ENCODE data around the gene NOS1AP. TPM values are rescaled to one million over a fixed set of nuclear protein-coding genes. Genes with fewer than 3 reads are reported as not detected.

The NOS1AP gene
- total and polyA plus RNA-seq, 9 of the 15 experiments (the other 6 are each of a cell fraction or from before 2014, with no cell fraction given): 0.07 to 1.5 (median 0.22) TPM

DNA sequence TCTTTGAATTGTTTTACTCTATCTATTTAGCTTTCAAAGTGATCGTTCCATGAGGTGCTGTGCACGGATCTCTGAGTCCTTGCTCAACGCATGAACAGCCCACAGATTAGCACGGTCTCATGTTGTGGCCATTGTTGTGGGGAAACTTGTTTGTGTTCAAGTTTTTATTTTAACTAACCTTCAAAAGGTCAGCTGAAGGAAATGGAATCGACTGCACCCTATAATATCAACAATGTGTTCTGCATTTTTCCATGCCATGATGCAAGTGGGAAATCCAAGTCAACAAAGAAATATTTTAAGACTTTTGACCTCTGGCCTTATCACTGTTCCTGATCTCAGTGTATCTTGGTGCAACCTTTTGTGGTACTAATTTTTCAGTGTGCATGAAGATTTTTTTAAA, 336.3 kb downstream of the NOS1AP start (continued):
- TF ChIP-seq, protein P1, sequence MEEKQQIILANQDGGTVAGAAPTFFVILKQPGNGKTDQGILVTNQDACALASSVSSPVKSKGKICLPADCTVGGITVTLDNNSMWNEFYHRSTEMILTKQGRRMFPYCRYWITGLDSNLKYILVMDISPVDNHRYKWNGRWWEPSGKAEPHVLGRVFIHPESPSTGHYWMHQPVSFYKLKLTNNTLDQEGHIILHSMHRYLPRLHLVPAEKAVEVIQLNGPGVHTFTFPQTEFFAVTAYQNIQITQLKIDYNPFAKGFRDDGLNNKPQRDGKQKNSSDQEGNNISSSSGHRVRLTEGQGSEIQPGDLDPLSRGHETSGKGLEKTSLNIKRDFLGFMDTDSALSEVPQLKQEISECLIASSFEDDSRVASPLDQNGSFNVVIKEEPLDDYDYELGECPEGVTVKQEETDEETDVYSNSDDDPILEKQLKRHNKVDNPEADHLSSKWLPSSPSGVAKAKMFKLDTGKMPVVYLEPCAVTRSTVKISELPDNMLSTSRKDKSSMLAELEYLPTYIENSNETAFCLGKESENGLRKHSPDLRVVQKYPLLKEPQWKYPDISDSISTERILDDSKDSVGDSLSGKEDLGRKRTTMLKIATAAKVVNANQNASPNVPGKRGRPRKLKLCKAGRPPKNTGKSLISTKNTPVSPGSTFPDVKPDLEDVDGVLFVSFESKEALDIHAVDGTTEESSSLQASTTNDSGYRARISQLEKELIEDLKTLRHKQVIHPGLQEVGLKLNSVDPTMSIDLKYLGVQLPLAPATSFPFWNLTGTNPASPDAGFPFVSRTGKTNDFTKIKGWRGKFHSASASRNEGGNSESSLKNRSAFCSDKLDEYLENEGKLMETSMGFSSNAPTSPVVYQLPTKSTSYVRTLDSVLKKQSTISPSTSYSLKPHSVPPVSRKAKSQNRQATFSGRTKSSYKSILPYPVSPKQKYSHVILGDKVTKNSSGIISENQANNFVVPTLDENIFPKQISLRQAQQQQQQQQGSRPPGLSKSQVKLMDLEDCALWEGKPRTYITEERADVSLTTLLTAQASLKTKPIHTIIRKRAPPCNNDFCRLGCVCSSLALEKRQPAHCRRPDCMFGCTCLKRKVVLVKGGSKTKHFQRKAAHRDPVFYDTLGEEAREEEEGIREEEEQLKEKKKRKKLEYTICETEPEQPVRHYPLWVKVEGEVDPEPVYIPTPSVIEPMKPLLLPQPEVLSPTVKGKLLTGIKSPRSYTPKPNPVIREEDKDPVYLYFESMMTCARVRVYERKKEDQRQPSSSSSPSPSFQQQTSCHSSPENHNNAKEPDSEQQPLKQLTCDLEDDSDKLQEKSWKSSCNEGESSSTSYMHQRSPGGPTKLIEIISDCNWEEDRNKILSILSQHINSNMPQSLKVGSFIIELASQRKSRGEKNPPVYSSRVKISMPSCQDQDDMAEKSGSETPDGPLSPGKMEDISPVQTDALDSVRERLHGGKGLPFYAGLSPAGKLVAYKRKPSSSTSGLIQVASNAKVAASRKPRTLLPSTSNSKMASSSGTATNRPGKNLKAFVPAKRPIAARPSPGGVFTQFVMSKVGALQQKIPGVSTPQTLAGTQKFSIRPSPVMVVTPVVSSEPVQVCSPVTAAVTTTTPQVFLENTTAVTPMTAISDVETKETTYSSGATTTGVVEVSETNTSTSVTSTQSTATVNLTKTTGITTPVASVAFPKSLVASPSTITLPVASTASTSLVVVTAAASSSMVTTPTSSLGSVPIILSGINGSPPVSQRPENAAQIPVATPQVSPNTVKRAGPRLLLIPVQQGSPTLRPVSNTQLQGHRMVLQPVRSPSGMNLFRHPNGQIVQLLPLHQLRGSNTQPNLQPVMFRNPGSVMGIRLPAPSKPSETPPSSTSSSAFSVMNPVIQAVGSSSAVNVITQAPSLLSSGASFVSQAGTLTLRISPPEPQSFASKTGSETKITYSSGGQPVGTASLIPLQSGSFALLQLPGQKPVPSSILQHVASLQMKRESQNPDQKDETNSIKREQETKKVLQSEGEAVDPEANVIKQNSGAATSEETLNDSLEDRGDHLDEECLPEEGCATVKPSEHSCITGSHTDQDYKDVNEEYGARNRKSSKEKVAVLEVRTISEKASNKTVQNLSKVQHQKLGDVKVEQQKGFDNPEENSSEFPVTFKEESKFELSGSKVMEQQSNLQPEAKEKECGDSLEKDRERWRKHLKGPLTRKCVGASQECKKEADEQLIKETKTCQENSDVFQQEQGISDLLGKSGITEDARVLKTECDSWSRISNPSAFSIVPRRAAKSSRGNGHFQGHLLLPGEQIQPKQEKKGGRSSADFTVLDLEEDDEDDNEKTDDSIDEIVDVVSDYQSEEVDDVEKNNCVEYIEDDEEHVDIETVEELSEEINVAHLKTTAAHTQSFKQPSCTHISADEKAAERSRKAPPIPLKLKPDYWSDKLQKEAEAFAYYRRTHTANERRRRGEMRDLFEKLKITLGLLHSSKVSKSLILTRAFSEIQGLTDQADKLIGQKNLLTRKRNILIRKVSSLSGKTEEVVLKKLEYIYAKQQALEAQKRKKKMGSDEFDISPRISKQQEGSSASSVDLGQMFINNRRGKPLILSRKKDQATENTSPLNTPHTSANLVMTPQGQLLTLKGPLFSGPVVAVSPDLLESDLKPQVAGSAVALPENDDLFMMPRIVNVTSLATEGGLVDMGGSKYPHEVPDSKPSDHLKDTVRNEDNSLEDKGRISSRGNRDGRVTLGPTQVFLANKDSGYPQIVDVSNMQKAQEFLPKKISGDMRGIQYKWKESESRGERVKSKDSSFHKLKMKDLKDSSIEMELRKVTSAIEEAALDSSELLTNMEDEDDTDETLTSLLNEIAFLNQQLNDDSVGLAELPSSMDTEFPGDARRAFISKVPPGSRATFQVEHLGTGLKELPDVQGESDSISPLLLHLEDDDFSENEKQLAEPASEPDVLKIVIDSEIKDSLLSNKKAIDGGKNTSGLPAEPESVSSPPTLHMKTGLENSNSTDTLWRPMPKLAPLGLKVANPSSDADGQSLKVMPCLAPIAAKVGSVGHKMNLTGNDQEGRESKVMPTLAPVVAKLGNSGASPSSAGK (IDR thresholded peaks at IDR 0.05): no peak
- TF ChIP-seq ZNF785 (CRISPR knock-in tag; IDR thresholded peaks at IDR 0.05) (no peak), ZNF232 (CRISPR knock-in tag; IDR thresholded peaks at IDR 0.05) (no peak), MYC (IDR thresholded peaks at IDR 0.05; ENCODE audit: low read depth, low read length) (no peak), MYC (CRISPR knock-in tag; IDR thresholded peaks at IDR 0.05; ENCODE audit: borderline replicate concordance, low read depth) (no peak), DPF2 (IDR thresholded peaks at IDR 0.05) (peak; percentile 33; the same call in 1 of the 2 replicates)
- TF ChIP-seq, protein P2, sequence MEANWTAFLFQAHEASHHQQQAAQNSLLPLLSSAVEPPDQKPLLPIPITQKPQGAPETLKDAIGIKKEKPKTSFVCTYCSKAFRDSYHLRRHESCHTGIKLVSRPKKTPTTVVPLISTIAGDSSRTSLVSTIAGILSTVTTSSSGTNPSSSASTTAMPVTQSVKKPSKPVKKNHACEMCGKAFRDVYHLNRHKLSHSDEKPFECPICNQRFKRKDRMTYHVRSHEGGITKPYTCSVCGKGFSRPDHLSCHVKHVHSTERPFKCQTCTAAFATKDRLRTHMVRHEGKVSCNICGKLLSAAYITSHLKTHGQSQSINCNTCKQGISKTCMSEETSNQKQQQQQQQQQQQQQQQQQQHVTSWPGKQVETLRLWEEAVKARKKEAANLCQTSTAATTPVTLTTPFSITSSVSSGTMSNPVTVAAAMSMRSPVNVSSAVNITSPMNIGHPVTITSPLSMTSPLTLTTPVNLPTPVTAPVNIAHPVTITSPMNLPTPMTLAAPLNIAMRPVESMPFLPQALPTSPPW (CRISPR knock-in tag; IDR thresholded peaks at IDR 0.05): no peak
